ENCODE results near the gene TMEM229B. TPM values are rescaled to one million over a fixed set of nuclear protein-coding genes. Genes with fewer than 3 reads are reported as not detected.

The TMEM229B gene
- total and polyA plus RNA-seq, 4 donors: 0.40 to 2.0 (median 1.6) TPM

GRCh38 chr14:67522270-67522669, 33.7 kb upstream of the TMEM229B start:
- no peak for TF ChIP-seq HNF4A (conservative IDR thresholded peaks at IDR 0.05)
- no peak for TF ChIP-seq HNF4G (IDR thresholded peaks at IDR 0.05)
- no peak for TF ChIP-seq RAD21 (IDR thresholded peaks at IDR 0.05)
- no peak for TF ChIP-seq TAF1 (conservative IDR thresholded peaks at IDR 0.05)
- no peak for TF ChIP-seq RXRA (IDR thresholded peaks at IDR 0.05)
- TF ChIP-seq ATF3 (IDR thresholded peaks at IDR 0.05): no peak
- no peak for TF ChIP-seq REST (IDR thresholded peaks at IDR 0.05)
- TF ChIP-seq JUND (IDR thresholded peaks at IDR 0.05): no peak
- TF ChIP-seq NR2F2 (IDR thresholded peaks at IDR 0.05): no peak
- TF ChIP-seq FOXA1 (IDR thresholded peaks at IDR 0.05): no peak
- TF ChIP-seq GABPA (IDR thresholded peaks at IDR 0.05 in 1 of 2, conservative IDR thresholded peaks at IDR 0.05 in 1 of 2): no peak
- no peak for TF ChIP-seq ZBTB33 (IDR thresholded peaks at IDR 0.05)
- no peak for TF ChIP-seq SP1 (IDR thresholded peaks at IDR 0.05)
- no peak for TF ChIP-seq MAX (IDR thresholded peaks at IDR 0.05)
- no peak for TF ChIP-seq EGR1 (IDR thresholded peaks at IDR 0.05; ENCODE audit: low read depth in 2 of 2)
- no peaks in the 10 kb centered on the region for H3K27me3 ChIP-seq (ENCODE audit: control insufficient read depth in 4 of 4, insufficient read depth in 4 of 4, low read length in 3 of 4)
- DNase-seq (ENCODE audit: low spot score): no peak
- 86% methylated on average over 2 of the region's 2 CpGs for WGBS
- H3K36me3 ChIP-seq (ENCODE audit: control insufficient read depth in 4 of 4, insufficient read depth in 3 of 4, low read depth in 1 of 4, low read length in 3 of 4): no peaks in the 10 kb centered on the region
- H3K4me3 ChIP-seq (ENCODE audit: low read depth in 1 of 3, low read length in 3 of 3): no peak overlapping the region
- no peak overlapping the region for H3K27ac ChIP-seq (ENCODE audit: low read depth in 1 of 2, low read length in 2 of 2)
- H3K4me1 ChIP-seq (ENCODE audit: control insufficient read depth in 4 of 4, insufficient read depth in 4 of 4, low read length in 3 of 4): peaks cover 0 to 4% (median 0%) of the 10 kb centered on the region in 4 donors
- H3K9me3 ChIP-seq (ENCODE audit: control insufficient read depth in 4 of 4, low read length in 3 of 4): no peaks in the 10 kb centered on the region
- H3K9ac ChIP-seq (ENCODE audit: low read depth in 1 of 2, low read length in 2 of 2): no peak overlapping the region

- H3K4me3 ChIP-seq (ENCODE audit: low read depth in 1 of 3, low read length in 3 of 3): no peak overlapping the region
- no peak overlapping the region for H3K27ac ChIP-seq (ENCODE audit: low read depth in 1 of 2, low read length in 2 of 2)
- H3K9ac ChIP-seq (ENCODE audit: low read depth in 1 of 2, low read length in 2 of 2): no peak overlapping the region
- no peaks in the 10 kb centered on the region for H3K27me3 ChIP-seq (ENCODE audit: control insufficient read depth in 4 of 4, insufficient read depth in 4 of 4, low read length in 3 of 4)
- no peaks in the 10 kb centered on the region for H3K9me3 ChIP-seq (ENCODE audit: control insufficient read depth in 4 of 4, low read length in 3 of 4)
- peaks cover 0 to 9% (median 3%) of the 10 kb centered on the region in 4 donors for H3K4me1 ChIP-seq (ENCODE audit: control insufficient read depth in 4 of 4, insufficient read depth in 4 of 4, low read length in 3 of 4)
- DNase-seq (ENCODE audit: low spot score): no peak
- 86% methylated on average over 1 of the region's 1 CpG for WGBS
- H3K36me3 ChIP-seq (ENCODE audit: control insufficient read depth in 4 of 4, insufficient read depth in 3 of 4, low read depth in 1 of 4, low read length in 3 of 4): no peaks in the 10 kb centered on the region
- TF ChIP-seq ATF3 (IDR thresholded peaks at IDR 0.05) (no peak), REST (IDR thresholded peaks at IDR 0.05) (no peak), JUND (IDR thresholded peaks at IDR 0.05) (no peak), FOXA2 (IDR thresholded peaks at IDR 0.05) (no peak), FOXA1 (IDR thresholded peaks at IDR 0.05) (no peak), CTCF (IDR thresholded peaks at IDR 0.05; ENCODE audit: low read depth, low read length, missing input control) (no peak), SP1 (IDR thresholded peaks at IDR 0.05) (no peak), RXRA (IDR thresholded peaks at IDR 0.05) (no peak), HNF4A (conservative IDR thresholded peaks at IDR 0.05) (no peak), NR2F2 (IDR thresholded peaks at IDR 0.05) (no peak), ZBTB33 (IDR thresholded peaks at IDR 0.05) (no peak), MAX (IDR thresholded peaks at IDR 0.05) (no peak), TAF1 (conservative IDR thresholded peaks at IDR 0.05) (no peak), RAD21 (IDR thresholded peaks at IDR 0.05) (no peak)
These were observed 32.0 kb upstream of the TMEM229B start for GRCh38 chr14:67520482-67520881.

Data from liver (tissue), 9 donors.